T-cell (primary cell): ENCODE results near the gene APLP2. TPM values are rescaled to one million over a fixed set of nuclear protein-coding genes. Genes with fewer than 3 reads are reported as not detected.

Experiments used
- ATAC-seq, 4 experiments: fragments of 200-7000 bp in 3 of 4; fragments of 150-1000 bp in 1 of 4; cut with Tn5 transposase; replicated peaks in 1 of 4; 1 replicate in 3 of 4; 2 replicates in 1 of 4; pipeline ENCODE4 v1.10.0; 2021; ENCODE audit warnings: moderate library complexity in 3 of 4, mild to moderate bottlenecking in 2 of 4, moderate number of reproducible peaks in 1 of 4
- CTCF ChIA-PET, 2 donors: fragments of 300-600 bp; sonication (Branson Sonifier 250); formaldehyde crosslinking; loops; one replicate each; lab custom pipeline; 2022; ENCODE audit warnings: antibody characterized with exemption in 2 of 2; lab: Charles Lee
- POLR2A ChIA-PET, 2 donors: fragments of 300-600 bp; sonication (Branson Sonifier 250); formaldehyde crosslinking; loops; one replicate each; lab custom pipeline; 2022; ENCODE audit warnings: antibody characterized with exemption in 2 of 2; lab: Charles Lee
- DNase-seq, 35 experiments: peaks; one replicate each; pipeline versions ENCODE4 v3.0.0 to v3.0.0-alpha.2; 2013 to 2023
- H3K27ac ChIP-seq: one replicate; pipeline ENCODE4 v1.5.1; 2013; ENCODE audit warnings: low read length
- H3K27me3 ChIP-seq, 2 experiments: replicated peaks in 1 of 2; 1 replicate in 1 of 2; 2 replicates in 1 of 2; pipeline versions ENCODE4 v1.6.1 to v1.7.0; 2013; ENCODE audit warnings: low read length in 1 of 2, mixed read lengths in 1 of 2; ENCODE audit not compliant: control insufficient read depth in 2 of 2, insufficient read depth in 2 of 2; ENCODE audit errors: extremely low read depth in 1 of 2
- H3K36me3 ChIP-seq, 2 donors: 1 replicate in 1 of 2; 2 replicates in 1 of 2; pipeline versions ENCODE4 v1.6.1 to v1.7.0; 2013; ENCODE audit warnings: low read length in 1 of 2; ENCODE audit not compliant: control insufficient read depth in 2 of 2, insufficient read depth in 1 of 2; ENCODE audit errors: extremely low read depth in 1 of 2
- H3K4me1 ChIP-seq, 2 experiments: 1 replicate in 1 of 2; 2 replicates in 1 of 2; pipeline versions ENCODE4 v1.6.1 to v1.7.0; 2013; ENCODE audit warnings: low read length in 2 of 2, mixed read lengths in 1 of 2; ENCODE audit not compliant: insufficient read depth in 2 of 2, control insufficient read depth in 1 of 2; ENCODE audit errors: extremely low read depth in 1 of 2
- H3K4me3 ChIP-seq, 2 donors: 1 replicate in 1 of 2; 2 replicates in 1 of 2; pipeline versions ENCODE4 v1.5.1 to v1.7.0; 2013; ENCODE audit warnings: mild to moderate bottlenecking in 2 of 2, low read length in 1 of 2, moderate library complexity in 1 of 2; ENCODE audit not compliant: control insufficient read depth in 1 of 2; ENCODE audit errors: extremely low read depth in 1 of 2
- H3K9me3 ChIP-seq: 2 replicates; pipeline ENCODE4 v1.7.0; 2013
- H3K27ac Mint-ChIP-seq, 2 donors: one replicate each; pipeline ENCODE4 v1.8.0; 2020 to 2021; ENCODE audit warnings: mild to moderate bottlenecking in 2 of 2, mixed read lengths in 2 of 2
- H3K27me3 Mint-ChIP-seq, 2 donors: one replicate each; pipeline ENCODE4 v1.8.0; 2021 to 2022; ENCODE audit warnings: mixed read lengths in 2 of 2
- H3K36me3 Mint-ChIP-seq: one replicate; pipeline ENCODE4 v1.8.0; 2021; ENCODE audit warnings: mixed read lengths
- H3K4me1 Mint-ChIP-seq, 3 donors: one replicate each; pipeline ENCODE4 v1.8.0; 2020 to 2022; ENCODE audit warnings: mixed read lengths in 3 of 3, mild to moderate bottlenecking in 1 of 3
- H3K4me3 Mint-ChIP-seq, 3 donors: one replicate each; pipeline ENCODE4 v1.8.0; 2020 to 2022; ENCODE audit warnings: mild to moderate bottlenecking in 3 of 3, mixed read lengths in 3 of 3, moderate library complexity in 3 of 3
- H3K9me3 Mint-ChIP-seq, 3 donors: one replicate each; pipeline ENCODE4 v1.8.0; 2020 to 2022; ENCODE audit warnings: mixed read lengths in 3 of 3
- WGBS: methylation state at CpG from one replicate; pipeline ENCODE4 v1.1.5; 2013; ENCODE audit warnings: missing lambda C conversion rate; ENCODE audit not compliant: insufficient coverage; 5-methylcytosine and 5-hydroxymethylcytosine counted together
- total RNA-seq, 35 experiments: library from RNA in 6 of 35; stranded (reverse) in 6 of 35; fragments of 120-200 nt in 1 of 35; gene quantifications; one replicate each; pipeline versions ENCODE4 v1.2.1 to v1.2.4 and lab custom pipeline; 2013 to 2026

The APLP2 gene
- total RNA-seq, 5 donors from 2014 or later (not counting 1 experiment from before 2014, with no cell fraction given), result 36.4 to 61.9 (median 51.0) TPM

GRCh38 chr11:130049328-130049771, 20.3 kb upstream of the APLP2 start:
- ChIA-PET CTCF (interaction anchor here in 1 of 2 donors (0.7 kb wide), 1 partner anchor 123 kb away, joined by 7 read pairs; no protein-coding TSS in a partner anchor), POLR2A (interaction anchor here in 1 of 2 donors (0.6 kb wide), 1 partner anchor 113 kb away, joined by 4 read pairs; no protein-coding TSS in a partner anchor)
- Mint-ChIP-seq H3K9me3 (no peaks in the 10 kb centered on the region), H3K4me1 (no peaks in the 10 kb centered on the region), H3K27ac (no peak overlapping the region), H3K27me3 (no peaks in the 10 kb centered on the region), H3K36me3 (no peaks in the 10 kb centered on the region), H3K4me3 (no peak overlapping the region)
- H3K27ac ChIP-seq, result no peak overlapping the region
- H3K4me3 ChIP-seq, result no peak overlapping the region
- ATAC-seq (no peak), DNase-seq (no peak)
- WGBS, result no CpG with 5 or more reads among the region's 1 CpG
- no peaks in the 10 kb centered on the region for H3K4me1 ChIP-seq
- H3K27me3 ChIP-seq, result peaks cover 0 to 3% of the 10 kb centered on the region in 2 experiments
- no peaks in the 10 kb centered on the region for H3K9me3 ChIP-seq
- no peaks in the 10 kb centered on the region for H3K36me3 ChIP-seq

DNA sequence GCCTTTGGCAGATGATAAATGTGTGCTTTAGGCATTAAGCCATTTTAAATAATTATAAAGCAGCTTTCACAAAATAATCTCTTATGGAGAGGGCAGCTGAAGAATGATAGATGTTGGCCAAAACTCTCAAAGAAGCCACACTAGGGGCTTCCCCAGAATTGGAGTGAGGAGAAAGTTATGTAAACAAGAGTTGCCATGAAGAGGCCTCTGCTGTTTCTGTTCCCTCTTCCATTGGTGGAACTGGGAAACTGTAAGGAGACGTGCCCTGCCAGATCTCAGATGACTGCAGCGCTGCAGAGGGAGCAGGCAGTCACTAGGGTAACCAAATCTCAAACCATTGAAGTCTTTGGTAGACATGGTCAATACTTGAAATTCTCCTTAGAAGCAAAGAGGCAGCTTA, 19.4 kb upstream of the APLP2 start:
- DNase-seq, result no peak
- POLR2A ChIA-PET, result no interaction called here

GRCh38 chr11:130051082-130051481, 18.6 kb upstream of the APLP2 start:
- Mint-ChIP-seq H3K36me3 (no peaks in the 10 kb centered on the region), H3K4me1 (no peaks in the 10 kb centered on the region), H3K27ac (no peak overlapping the region), H3K27me3 (no peaks in the 10 kb centered on the region), H3K9me3 (no peaks in the 10 kb centered on the region), H3K4me3 (no peak overlapping the region)
- WGBS, result 100% methylated on average over 1 of the region's 1 CpG
- no peaks in the 10 kb centered on the region for H3K4me1 ChIP-seq
- no peaks in the 10 kb centered on the region for H3K27me3 ChIP-seq
- no peak overlapping the region for H3K4me3 ChIP-seq
- H3K27ac ChIP-seq, result no peak overlapping the region
- no peak for ATAC-seq
- H3K9me3 ChIP-seq, result no peaks in the 10 kb centered on the region
- no peaks in the 10 kb centered on the region for H3K36me3 ChIP-seq
- no peak for DNase-seq
- POLR2A ChIA-PET, result interaction anchor here in 1 of 2 donors (0.5 kb wide), 1 partner anchor 175 kb away, joined by 4 read pairs; no protein-coding TSS in a partner anchor
- CTCF ChIA-PET, result interaction anchor here in 1 of 2 donors (0.5 kb wide), 1 partner anchor 1332 kb away, joined by 3 read pairs; no protein-coding TSS in a partner anchor

More for the DNA sequence above, 19.4 kb upstream of the APLP2 start:
- CTCF ChIA-PET, result no interaction called here
- Mint-ChIP-seq H3K27ac (no peak overlapping the region), H3K27me3 (no peaks in the 10 kb centered on the region), H3K9me3 (no peaks in the 10 kb centered on the region), H3K36me3 (no peaks in the 10 kb centered on the region), H3K4me3 (no peak overlapping the region), H3K4me1 (no peaks in the 10 kb centered on the region)
- ATAC-seq, result no peak
- Histone ChIP-seq H3K27me3 (peaks cover 0 to 3% of the 10 kb centered on the region in 2 experiments), H3K4me1 (no peaks in the 10 kb centered on the region), H3K9me3 (no peaks in the 10 kb centered on the region), H3K36me3 (no peaks in the 10 kb centered on the region), H3K4me3 (no peak overlapping the region), H3K27ac (no peak overlapping the region)
- WGBS, result no CpG with 5 or more reads among the region's 2 CpGs

GRCh38 chr11:130052567-130052966, 17.1 kb upstream of the APLP2 start:
- H3K9me3 ChIP-seq, result no peaks in the 10 kb centered on the region
- Mint-ChIP-seq H3K4me3 (no peak overlapping the region), H3K4me1 (no peaks in the 10 kb centered on the region), H3K27ac (no peak overlapping the region), H3K36me3 (no peaks in the 10 kb centered on the region), H3K9me3 (no peaks in the 10 kb centered on the region), H3K27me3 (peaks cover 3 to 4% of the 10 kb centered on the region in 2 donors)
- H3K27ac ChIP-seq, result no peak overlapping the region
- ChIA-PET POLR2A (no interaction called here), CTCF (no interaction called here)
- H3K27me3 ChIP-seq, result no peaks in the 10 kb centered on the region
- no peak overlapping the region for H3K4me3 ChIP-seq
- DNase-seq (no peak), ATAC-seq (no peak)
- H3K36me3 ChIP-seq, result no peaks in the 10 kb centered on the region
- no peaks in the 10 kb centered on the region for H3K4me1 ChIP-seq
- WGBS, result no CpG with 5 or more reads among the region's 3 CpGs

GRCh38 chr11:130054966-130055365, 14.7 kb upstream of the APLP2 start:
- no peaks in the 10 kb centered on the region for H3K36me3 ChIP-seq
- H3K4me3 Mint-ChIP-seq, result no peak overlapping the region
- ChIA-PET CTCF (no interaction called here), POLR2A (no interaction called here)
- no peak overlapping the region for H3K27ac Mint-ChIP-seq
- no peaks in the 10 kb centered on the region for H3K9me3 ChIP-seq
- peaks cover 0 to 10% of the 10 kb centered on the region in 2 experiments for H3K27me3 ChIP-seq
- H3K4me1 ChIP-seq, result no peaks in the 10 kb centered on the region
- no peak overlapping the region for H3K4me3 ChIP-seq
- ATAC-seq (no peak), DNase-seq (no peak)
- no peaks in the 10 kb centered on the region for H3K4me1 Mint-ChIP-seq
- H3K27me3 Mint-ChIP-seq, result peaks cover 7 to 14% of the 10 kb centered on the region in 2 donors
- H3K36me3 Mint-ChIP-seq, result no peaks in the 10 kb centered on the region
- H3K27ac ChIP-seq, result no peak overlapping the region
- no CpG with 5 or more reads among the region's 2 CpGs for WGBS
- no peaks in the 10 kb centered on the region for H3K9me3 Mint-ChIP-seq

DNA sequence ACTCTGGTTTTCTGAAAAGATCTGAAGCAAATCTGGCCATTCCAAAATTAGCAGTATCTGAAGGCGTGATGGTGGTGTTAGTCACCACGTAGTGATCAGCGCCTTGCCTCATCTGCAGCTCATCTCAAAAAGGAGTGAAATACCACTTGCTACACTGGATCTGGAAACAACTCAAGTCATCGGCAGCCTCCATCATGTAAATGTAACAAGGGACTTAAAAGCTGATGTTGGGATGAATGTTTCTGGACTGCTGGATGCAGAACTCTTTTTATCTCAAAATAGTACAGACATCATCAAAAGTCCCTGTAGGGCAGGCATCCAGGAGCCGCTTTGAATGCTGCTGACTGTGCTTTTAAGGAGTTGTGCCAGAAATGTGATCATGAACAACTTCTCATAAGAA, 14.1 kb upstream of the APLP2 start:
- H3K27ac Mint-ChIP-seq, result no peak overlapping the region
- ATAC-seq (no peak), DNase-seq (no peak)
- Histone ChIP-seq H3K4me3 (no peak overlapping the region), H3K27me3 (peaks cover 0 to 12% of the 10 kb centered on the region in 2 experiments), H3K36me3 (no peaks in the 10 kb centered on the region), H3K4me1 (no peaks in the 10 kb centered on the region), H3K27ac (no peak overlapping the region), H3K9me3 (no peaks in the 10 kb centered on the region)
- 70% methylated on average over 3 of the region's 5 CpGs for WGBS
- H3K36me3 Mint-ChIP-seq, result no peaks in the 10 kb centered on the region
- CTCF ChIA-PET, result no interaction called here
- POLR2A ChIA-PET, result no interaction called here
- H3K4me3 Mint-ChIP-seq, result no peak overlapping the region
- no peaks in the 10 kb centered on the region for H3K4me1 Mint-ChIP-seq
- H3K9me3 Mint-ChIP-seq, result no peaks in the 10 kb centered on the region
- H3K27me3 Mint-ChIP-seq, result peaks cover 12 to 16% of the 10 kb centered on the region in 2 donors
